ENCODE results near the gene LIME1. TPM values are rescaled to one million over a fixed set of nuclear protein-coding genes. Genes with fewer than 3 reads are reported as not detected.

LIME1 gene
- total RNA-seq, 1 experiment from 2014 or later: 27.4 TPM

GRCh38 chr20:63758152-63758551 lies 21.7 kb downstream of the LIME1 start:
- POLR2A ChIA-PET: no interaction called here
- no TSS peak for BruUV-seq (replicated peaks)
- no peak for ATAC-seq
- DNase-seq (ENCODE audit: low read depth, low spot score): no peak
- Histone ChIP-seq H2AFZ (ENCODE audit: low read depth, low read length, poor library complexity, severe bottlenecking) (no peak overlapping the region), H4K20me1 (ENCODE audit: insufficient read depth) (no peaks in the 10 kb centered on the region), H3K4me1 (ENCODE audit: control insufficient read depth in 1 of 2, insufficient read depth in 2 of 2, low read length in 2 of 2) (no peaks in the 10 kb centered on the region), H3K79me2 (ENCODE audit: insufficient read depth, low read length) (no peaks in the 10 kb centered on the region), H3K9ac (ENCODE audit: low read length) (no peak overlapping the region), H3K36me3 (ENCODE audit: control insufficient read depth in 1 of 2, insufficient read depth in 2 of 2, low read length in 2 of 2) (no peaks in the 10 kb centered on the region), H3K27me3 (ENCODE audit: insufficient read depth, low read length) (no peaks in the 10 kb centered on the region), H3K9me2 (ENCODE audit: insufficient read depth) (no peaks in the 10 kb centered on the region), H3K4me3 (replicated peaks in 1 of 2; ENCODE audit: low read depth in 1 of 2, low read length in 2 of 2) (no peak overlapping the region), H3K9me3 (ENCODE audit: control insufficient read depth in 1 of 2, insufficient read depth in 1 of 2, low read depth in 1 of 2, low read length in 2 of 2) (no peaks in the 10 kb centered on the region), H3K4me2 (ENCODE audit: low read length) (no peak overlapping the region), H3K27ac (ENCODE audit: low read depth, low read length) (no peak overlapping the region)
- intact Hi-C loops (cut with micrococcal nuclease): no loop called here
- CTCF ChIA-PET: no interaction called here
- RAD21 ChIA-PET (ENCODE audit: low non-redundant PET in 1 of 2, low total read pairs in 2 of 2, uncharacterized antibody in 2 of 2, unreplicated experiment in 2 of 2): no interaction called here
- no peak for TF ChIP-seq SP1 (IDR thresholded peaks at IDR 0.05; ENCODE audit: low read depth)
- TF ChIP-seq EZH2 (IDR thresholded peaks at IDR 0.05): no peak
- no peak for TF ChIP-seq ZNF274 (IDR thresholded peaks at IDR 0.05; ENCODE audit: low read depth, low read length)
- TF ChIP-seq CTCF (IDR thresholded peaks at IDR 0.05 in 2 of 3, conservative IDR thresholded peaks at IDR 0.05 in 1 of 3; ENCODE audit: borderline replicate concordance in 1 of 3, insufficient read depth in 1 of 3, low read depth in 2 of 3, low read length in 2 of 3): no peak
- TF ChIP-seq EZH2phosphoT487 (IDR thresholded peaks at IDR 0.05; ENCODE audit: borderline replicate concordance): no peak
- no peak for TF ChIP-seq POLR2AphosphoS5 (IDR thresholded peaks at IDR 0.05; ENCODE audit: low read depth, low read length)
- TF ChIP-seq SRF (IDR thresholded peaks at IDR 0.05; ENCODE audit: low read depth): no peak
- TF ChIP-seq REST (IDR thresholded peaks at IDR 0.05; ENCODE audit: low read depth): no peak
- no peak for TF ChIP-seq MAX (IDR thresholded peaks at IDR 0.05)
- no peak for TF ChIP-seq SIN3A (IDR thresholded peaks at IDR 0.05; ENCODE audit: low read depth)
- TF ChIP-seq TCF7L2 (IDR thresholded peaks at IDR 0.05; ENCODE audit: borderline replicate concordance, extremely low read depth, insufficient read depth, insufficient read length): no peak
- TF ChIP-seq ELF1 (IDR thresholded peaks at IDR 0.05; ENCODE audit: borderline replicate concordance, low read depth): no peak
- no peak for TF ChIP-seq ZFX (IDR thresholded peaks at IDR 0.05)
- no peak for TF ChIP-seq POLR2A (IDR thresholded peaks at IDR 0.05; ENCODE audit: borderline replicate concordance, extremely low read depth, insufficient read depth, insufficient read length)
- TF ChIP-seq CBX3 (IDR thresholded peaks at IDR 0.05; ENCODE audit: low read depth): no peak
- no peak for TF ChIP-seq FOSL1 (IDR thresholded peaks at IDR 0.05; ENCODE audit: low read depth)
- TF ChIP-seq CEBPB (IDR thresholded peaks at IDR 0.05; ENCODE audit: low read depth): no peak
- no peak for TF ChIP-seq ZBTB33 (IDR thresholded peaks at IDR 0.05; ENCODE audit: extremely low read depth, insufficient replicate concordance, low read length)
- TF ChIP-seq RAD21 (IDR thresholded peaks at IDR 0.05; ENCODE audit: low read depth): no peak
